IMR-90 (cell line): ENCODE measurements around the gene OOSP3. TPM values are rescaled to one million over a fixed set of nuclear protein-coding genes. Genes with fewer than 3 reads are reported as not detected.

Experiments
- ATAC-seq: fragments of 200-7000 bp; cut with Tn5 transposase; 2 replicates; pipeline ENCODE4 v1.9.1; 2020; ENCODE audit warnings: low read depth, mild to moderate bottlenecking, moderate library complexity
- BruUV-seq: library from RNA; stranded (reverse); fragments of 400-500 nt; replicated peaks from 2 replicates; lab custom pipeline; 2021; lab: Mats Ljungman, UMichigan
- CTCF ChIA-PET: fragments of 300-600 bp; formaldehyde crosslinking; extraction: SDS; loops from one replicate; lab custom pipeline; 2021; ENCODE audit warnings: antibody characterized with exemption; lab: Yijun Ruan, JAX
- POLR2A ChIA-PET: fragments of 300-600 bp; sonication (Branson Sonifier 250); formaldehyde crosslinking; loops from one replicate; lab custom pipeline; 2022; ENCODE audit warnings: antibody characterized with exemption; ENCODE audit not compliant: unreplicated experiment; lab: Charles Lee
- DNase-seq: peaks from one replicate; pipeline ENCODE4 v3.0.0; 2013
- H2AFZ ChIP-seq: replicated peaks from 2 replicates; pipeline ENCODE3; 2013; ENCODE audit warnings: low read length, mild to moderate bottlenecking; ENCODE audit not compliant: poor library complexity
- H2AK5ac ChIP-seq: 2 replicates; pipeline ENCODE4 v1.6.1; 2013; ENCODE audit warnings: low read depth, low read length, inconsistent platforms
- H2AK9ac ChIP-seq: replicated peaks from 2 replicates; pipeline ENCODE3; 2013; ENCODE audit warnings: mild to moderate bottlenecking, low read depth, low read length, moderate library complexity; ENCODE audit not compliant: poor library complexity
- H2BK120ac ChIP-seq: 2 replicates; pipeline ENCODE4 v1.6.1; 2013; ENCODE audit warnings: low read depth, low read length, inconsistent platforms
- H2BK15ac ChIP-seq: 3 replicates; pipeline ENCODE4 v1.6.1; 2013; ENCODE audit warnings: low read depth, low read length, inconsistent platforms
- H2BK20ac ChIP-seq: 2 replicates; pipeline ENCODE4 v1.6.1; 2013; ENCODE audit warnings: low read depth, mild to moderate bottlenecking, inconsistent platforms, low read length, moderate library complexity
- H2BK5ac ChIP-seq: 2 replicates; pipeline ENCODE4 v1.6.1; 2013; ENCODE audit warnings: mild to moderate bottlenecking, low read depth, low read length, inconsistent platforms; ENCODE audit not compliant: poor library complexity, severe bottlenecking
- H3K14ac ChIP-seq: replicated peaks from 2 replicates; pipeline ENCODE4 v1.6.1; 2013; ENCODE audit warnings: low read depth, low read length, inconsistent platforms
- H3K18ac ChIP-seq: 2 replicates; pipeline ENCODE4 v1.6.1; 2013; ENCODE audit warnings: low read depth, low read length, control low read depth
- H3K23ac ChIP-seq: 2 replicates; pipeline ENCODE4 v1.6.1; 2013; ENCODE audit warnings: low read depth, low read length, inconsistent platforms
- H3K27ac ChIP-seq: 2 replicates; pipeline ENCODE4 v1.5.1; 2013; ENCODE audit warnings: mild to moderate bottlenecking, control low read depth, low read length; ENCODE audit not compliant: insufficient read depth
- H3K27me3 ChIP-seq: 2 replicates; pipeline ENCODE4 v1.6.1; 2013; ENCODE audit warnings: low read length; ENCODE audit not compliant: control insufficient read depth, insufficient read depth
- H3K36me3 ChIP-seq: 2 replicates; pipeline ENCODE4 v1.6.1; 2013; ENCODE audit warnings: low read length, mixed read lengths; ENCODE audit not compliant: control insufficient read depth, insufficient read depth
- H3K4ac ChIP-seq: 2 replicates; pipeline ENCODE4 v1.6.1; 2013; ENCODE audit warnings: low read depth, low read length, inconsistent platforms
- H3K4me1 ChIP-seq: 2 replicates; pipeline ENCODE4 v1.6.1; 2013; ENCODE audit warnings: low read length, mixed read lengths; ENCODE audit not compliant: control insufficient read depth, insufficient read depth
- H3K4me2 ChIP-seq: 2 replicates; pipeline ENCODE4 v1.6.1; 2013; ENCODE audit warnings: low read depth, mild to moderate bottlenecking, control low read depth, low read length, moderate library complexity
- H3K4me3 ChIP-seq: 2 replicates; pipeline ENCODE4 v1.5.1; 2013; ENCODE audit warnings: low read depth, mild to moderate bottlenecking, control low read depth, low read length, moderate library complexity; ENCODE audit not compliant: insufficient read depth
- H3K56ac ChIP-seq: 2 replicates; pipeline ENCODE4 v1.6.1; 2013; ENCODE audit warnings: low read length, inconsistent platforms; ENCODE audit not compliant: insufficient read depth; ENCODE audit errors: extremely low read depth
- H3K79me1 ChIP-seq, 2 experiments: 2 replicates each; pipeline ENCODE4 v1.6.1; 2013; ENCODE audit warnings: low read length in 2 of 2, inconsistent platforms in 1 of 2, low read depth in 1 of 2
- H3K9ac ChIP-seq: 2 replicates; pipeline ENCODE4 v1.6.1; 2013; ENCODE audit warnings: low read depth, low read length, control low read depth
- H3K9me1 ChIP-seq: 2 replicates; pipeline ENCODE4 v1.6.1; 2013; ENCODE audit warnings: low read length, inconsistent platforms; ENCODE audit not compliant: insufficient read depth
- H3K9me3 ChIP-seq: 2 replicates; pipeline ENCODE4 v1.6.1; 2013; ENCODE audit warnings: low read length; ENCODE audit not compliant: control insufficient read depth, insufficient read depth
- H4K20me1 ChIP-seq: 2 replicates; pipeline ENCODE4 v1.6.1; 2013; ENCODE audit warnings: low read length, inconsistent platforms; ENCODE audit not compliant: insufficient read depth
- H4K5ac ChIP-seq: 2 replicates; pipeline ENCODE4 v1.6.1; 2013; ENCODE audit warnings: mild to moderate bottlenecking, low read depth, low read length, control low read depth
- H4K8ac ChIP-seq, 2 experiments: 2 replicates each; pipeline ENCODE4 v1.6.1; 2013; ENCODE audit warnings: low read depth in 2 of 2, low read length in 2 of 2, control low read depth in 1 of 2, inconsistent platforms in 1 of 2
- H4K91ac ChIP-seq: 2 replicates; pipeline ENCODE4 v1.6.1; 2013; ENCODE audit warnings: low read depth, low read length, inconsistent platforms; ENCODE audit not compliant: insufficient read depth
- CEBPB ChIP-seq: IDR thresholded peaks from 2 replicates; pipeline ENCODE4 v1.6.1; 2012; ENCODE audit warnings: low read depth, low read length, improper control_type of control experiment
- MAZ ChIP-seq: IDR thresholded peaks from 2 replicates; pipeline ENCODE4 v1.6.1; 2012; ENCODE audit warnings: low read depth, mild to moderate bottlenecking, low read length, improper control_type of control experiment, moderate library complexity, borderline replicate concordance
- MXI1 ChIP-seq: IDR thresholded peaks from 2 replicates; pipeline ENCODE4 v1.6.1; 2012; ENCODE audit warnings: low read depth, mild to moderate bottlenecking, low read length, moderate library complexity, borderline replicate concordance
- POLR2A ChIP-seq: IDR thresholded peaks from 2 replicates; pipeline ENCODE4 v1.6.1; 2012; ENCODE audit warnings: mild to moderate bottlenecking, low read depth, low read length
- RCOR1 ChIP-seq: IDR thresholded peaks from 2 replicates; pipeline ENCODE4 v1.6.1; 2012; ENCODE audit warnings: mild to moderate bottlenecking, low read length, improper control_type of control experiment; ENCODE audit not compliant: insufficient replicate concordance
- SMC3 ChIP-seq: fragments of 150-350 bp; IDR thresholded peaks from 2 replicates; pipeline ENCODE4 v1.6.1; 2016; ENCODE audit warnings: low read depth, mild to moderate bottlenecking, antibody characterized with exemption, low read length, moderate library complexity
- WGBS, 2 experiments: methylation state at CpG; one replicate each; pipeline versions ENCODE4 v1.1.5 to v1.1.7; 2013; ENCODE audit warnings: missing lambda C conversion rate in 2 of 2; ENCODE audit not compliant: insufficient read length in 1 of 2; ENCODE audit errors: extremely low coverage in 2 of 2; 5-methylcytosine and 5-hydroxymethylcytosine counted together
- dilution Hi-C: fragments of 300-500 bp; cut with HindIII; formaldehyde crosslinking; loops from one replicate; pipeline ENCODE4 v1.14.3; 2018; ENCODE audit warnings: low sequenced_read_pairs; ENCODE audit not compliant: unreplicated experiment
- in situ Hi-C: fragments of 300-500 bp; cut with MboI; formaldehyde crosslinking; loops from 3 replicates; pipeline ENCODE4 v1.14.3; 2019; ENCODE audit warnings: low sequenced_read_pairs, inconsistent platforms, mixed read lengths
- intact Hi-C: fragments of 100-400 bp; cut with micrococcal nuclease; formaldehyde crosslinking; loops from 2 replicates; pipeline ENCODE4 v1.10.0; 2022
- polyA plus RNA-seq, 3 experiments: library from polyadenylated mRNA; depleted of rRNA; stranded (reverse); fragments of >200 nt; gene quantifications; 2 replicates each; pipeline ENCODE4 v1.2.3, GENCODE V29; 2012; ENCODE audit warnings: low replicate concordance in 1 of 3
- total RNA-seq: library from RNA; depleted of rRNA; stranded (reverse); fragments of >200 nt; gene quantifications from 2 replicates; pipeline ENCODE4 v1.2.3, GENCODE V29; 2012
- TF ChIP-seq, protein P1 (sequence below): conservative IDR thresholded peaks from 2 replicates; pipeline ENCODE4 v1.5.1; 2012; ENCODE audit warnings: mild to moderate bottlenecking, low read depth, low read length, improper control_type of control experiment
- TF ChIP-seq, protein P2 (sequence below): fragments of 150-350 bp; IDR thresholded peaks from 2 replicates; pipeline ENCODE4 v1.6.1; 2017; ENCODE audit warnings: mild to moderate bottlenecking, antibody characterized with exemption, low read length, low read depth

Gene OOSP3
- total and polyA plus RNA-seq, 2 of the 4 experiments (the other 2 are of a cell fraction), result not detected

DNA sequence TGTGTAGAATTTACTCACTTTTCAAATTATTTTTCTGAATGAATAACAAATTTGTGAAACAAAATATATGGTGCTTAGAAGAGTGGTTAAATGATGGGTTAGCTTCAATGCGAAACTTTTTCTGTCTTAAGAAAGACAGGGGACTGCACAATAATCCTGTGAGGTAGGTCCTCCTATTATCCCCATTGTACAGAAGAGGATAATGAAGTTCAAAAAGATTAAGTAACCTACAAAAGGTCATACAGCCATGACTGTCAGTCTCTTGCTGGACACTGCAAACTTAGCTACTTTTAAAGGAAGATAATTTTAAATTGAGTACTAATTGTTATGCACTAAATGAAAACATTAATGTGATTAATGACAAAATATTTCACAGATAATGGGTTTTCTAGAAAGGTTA is 5.0 kb downstream of the OOSP3 start:
- Histone ChIP-seq H3K4ac (no peak overlapping the region), H2AFZ (no peak overlapping the region), H3K79me1 (no peaks in the 10 kb centered on the region), H2BK5ac (no peak overlapping the region), H3K14ac (no peak overlapping the region), H3K4me1 (no peaks in the 10 kb centered on the region), H3K23ac (no peak overlapping the region), H3K4me3 (no peak overlapping the region), H4K8ac (no peak overlapping the region), H3K18ac (no peak overlapping the region), H2AK5ac (no peak overlapping the region), H3K9me1 (no peaks in the 10 kb centered on the region), H2BK15ac (no peak overlapping the region), H2BK120ac (no peak overlapping the region), H3K27ac (no peak overlapping the region), H2BK20ac (no peak overlapping the region), H3K56ac (no peak overlapping the region), H3K36me3 (no peaks in the 10 kb centered on the region), H3K4me2 (no peak overlapping the region), H4K5ac (no peak overlapping the region), H3K9me3 (no peaks in the 10 kb centered on the region), H3K27me3 (no peaks in the 10 kb centered on the region), H2AK9ac (no peak overlapping the region), H4K91ac (no peak overlapping the region), H4K20me1 (no peaks in the 10 kb centered on the region), H3K9ac (no peak overlapping the region)
- DNase-seq (no peak), ATAC-seq (no peak)
- intact Hi-C loops (no loop called here), dilution Hi-C loops (no loop called here), in situ Hi-C loops (no loop called here)
- no CpG with 5 or more reads among the region's 1 CpG for WGBS, 2 experiments
- BruUV-seq, result no TSS peak
- TF ChIP-seq POLR2A (no peak), MAZ (no peak), MXI1 (no peak), CEBPB (no peak), SMC3 (no peak), RCOR1 (no peak)
- TF ChIP-seq, protein P1, sequence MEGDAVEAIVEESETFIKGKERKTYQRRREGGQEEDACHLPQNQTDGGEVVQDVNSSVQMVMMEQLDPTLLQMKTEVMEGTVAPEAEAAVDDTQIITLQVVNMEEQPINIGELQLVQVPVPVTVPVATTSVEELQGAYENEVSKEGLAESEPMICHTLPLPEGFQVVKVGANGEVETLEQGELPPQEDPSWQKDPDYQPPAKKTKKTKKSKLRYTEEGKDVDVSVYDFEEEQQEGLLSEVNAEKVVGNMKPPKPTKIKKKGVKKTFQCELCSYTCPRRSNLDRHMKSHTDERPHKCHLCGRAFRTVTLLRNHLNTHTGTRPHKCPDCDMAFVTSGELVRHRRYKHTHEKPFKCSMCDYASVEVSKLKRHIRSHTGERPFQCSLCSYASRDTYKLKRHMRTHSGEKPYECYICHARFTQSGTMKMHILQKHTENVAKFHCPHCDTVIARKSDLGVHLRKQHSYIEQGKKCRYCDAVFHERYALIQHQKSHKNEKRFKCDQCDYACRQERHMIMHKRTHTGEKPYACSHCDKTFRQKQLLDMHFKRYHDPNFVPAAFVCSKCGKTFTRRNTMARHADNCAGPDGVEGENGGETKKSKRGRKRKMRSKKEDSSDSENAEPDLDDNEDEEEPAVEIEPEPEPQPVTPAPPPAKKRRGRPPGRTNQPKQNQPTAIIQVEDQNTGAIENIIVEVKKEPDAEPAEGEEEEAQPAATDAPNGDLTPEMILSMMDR, result no peak
- TF ChIP-seq, protein P2, sequence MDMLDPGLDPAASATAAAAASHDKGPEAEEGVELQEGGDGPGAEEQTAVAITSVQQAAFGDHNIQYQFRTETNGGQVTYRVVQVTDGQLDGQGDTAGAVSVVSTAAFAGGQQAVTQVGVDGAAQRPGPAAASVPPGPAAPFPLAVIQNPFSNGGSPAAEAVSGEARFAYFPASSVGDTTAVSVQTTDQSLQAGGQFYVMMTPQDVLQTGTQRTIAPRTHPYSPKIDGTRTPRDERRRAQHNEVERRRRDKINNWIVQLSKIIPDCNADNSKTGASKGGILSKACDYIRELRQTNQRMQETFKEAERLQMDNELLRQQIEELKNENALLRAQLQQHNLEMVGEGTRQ, result no peak
- POLR2A ChIA-PET, result no interaction called here
- CTCF ChIA-PET, result no interaction called here
